Germinal center (tissue), 1 donor: ENCODE data around the gene CSF3R.
A peak's percentile ranks its signal among the peaks of the same experiment; 100 is the strongest.
"Not testable (repeated sequence)": the region's sequence is repeated elsewhere in the genome, so short reads cannot be mapped to it uniquely, and the experiment has no call there.

Source experiments
- DNase-seq: peaks from one replicate; pipeline ENCODE4 v3.0.0; 2012; ENCODE audit warnings: mixed read lengths, low spot score

Gene CSF3R

DNA sequence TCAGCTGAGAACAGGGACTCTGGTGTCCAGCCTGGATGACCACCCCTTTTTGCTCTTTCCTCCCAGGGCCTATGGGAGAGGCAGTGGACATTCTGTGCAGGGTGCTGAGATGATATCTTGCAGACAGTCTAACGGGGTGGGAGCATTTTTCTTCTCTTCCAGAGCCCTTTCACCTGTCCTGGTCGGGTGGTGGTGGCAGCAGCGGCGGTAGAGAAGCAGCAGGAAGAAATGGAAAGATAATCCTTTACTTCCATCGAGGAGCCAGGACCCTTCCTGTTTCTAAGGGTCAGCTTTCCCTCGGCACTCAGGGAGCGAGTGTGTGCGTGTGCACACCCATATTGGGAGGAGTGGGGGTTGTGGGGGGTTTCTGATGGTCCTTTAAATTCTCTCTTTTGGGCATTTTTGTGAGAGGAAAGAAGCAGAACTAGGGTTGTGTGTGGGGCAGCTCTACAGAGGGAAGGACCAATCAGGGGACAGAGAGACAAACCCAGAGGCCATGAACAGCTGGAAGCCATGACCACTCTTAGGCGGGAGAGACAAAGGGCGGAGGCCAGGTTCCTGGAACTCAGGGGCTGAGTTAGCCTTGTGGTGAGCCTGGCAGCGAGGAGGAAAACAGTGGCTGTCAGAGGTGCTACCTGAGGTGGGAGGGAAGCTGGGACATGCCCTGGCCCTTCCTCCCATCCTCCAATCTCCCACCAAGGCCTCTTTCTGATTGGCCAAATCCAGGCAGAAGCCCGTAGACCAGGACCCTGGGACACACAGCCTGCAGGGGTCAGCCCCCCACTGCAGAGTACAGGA is 31.2 kb upstream of the CSF3R start:
- no peak for DNase-seq

DNA sequence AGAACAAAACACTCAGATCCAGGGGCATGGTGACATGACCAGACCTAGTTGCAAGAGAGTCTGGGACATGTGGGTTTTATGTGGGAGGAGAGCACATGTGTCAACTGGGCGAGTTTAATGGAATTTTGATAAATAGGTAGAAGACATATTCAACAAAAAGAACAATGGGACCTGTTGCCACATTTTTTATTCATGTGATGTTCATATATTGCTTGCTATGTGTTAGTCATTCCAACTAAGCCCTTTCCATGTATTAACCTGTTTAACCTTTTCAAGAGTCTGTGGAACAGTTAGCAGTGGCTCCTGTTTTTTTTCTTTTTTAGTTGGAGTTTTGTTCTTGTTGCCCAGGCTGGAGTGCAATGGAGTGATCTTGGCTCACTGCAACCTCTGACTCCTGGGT is 30.1 kb upstream of the CSF3R start:
- DNase-seq = no peak

DNA sequence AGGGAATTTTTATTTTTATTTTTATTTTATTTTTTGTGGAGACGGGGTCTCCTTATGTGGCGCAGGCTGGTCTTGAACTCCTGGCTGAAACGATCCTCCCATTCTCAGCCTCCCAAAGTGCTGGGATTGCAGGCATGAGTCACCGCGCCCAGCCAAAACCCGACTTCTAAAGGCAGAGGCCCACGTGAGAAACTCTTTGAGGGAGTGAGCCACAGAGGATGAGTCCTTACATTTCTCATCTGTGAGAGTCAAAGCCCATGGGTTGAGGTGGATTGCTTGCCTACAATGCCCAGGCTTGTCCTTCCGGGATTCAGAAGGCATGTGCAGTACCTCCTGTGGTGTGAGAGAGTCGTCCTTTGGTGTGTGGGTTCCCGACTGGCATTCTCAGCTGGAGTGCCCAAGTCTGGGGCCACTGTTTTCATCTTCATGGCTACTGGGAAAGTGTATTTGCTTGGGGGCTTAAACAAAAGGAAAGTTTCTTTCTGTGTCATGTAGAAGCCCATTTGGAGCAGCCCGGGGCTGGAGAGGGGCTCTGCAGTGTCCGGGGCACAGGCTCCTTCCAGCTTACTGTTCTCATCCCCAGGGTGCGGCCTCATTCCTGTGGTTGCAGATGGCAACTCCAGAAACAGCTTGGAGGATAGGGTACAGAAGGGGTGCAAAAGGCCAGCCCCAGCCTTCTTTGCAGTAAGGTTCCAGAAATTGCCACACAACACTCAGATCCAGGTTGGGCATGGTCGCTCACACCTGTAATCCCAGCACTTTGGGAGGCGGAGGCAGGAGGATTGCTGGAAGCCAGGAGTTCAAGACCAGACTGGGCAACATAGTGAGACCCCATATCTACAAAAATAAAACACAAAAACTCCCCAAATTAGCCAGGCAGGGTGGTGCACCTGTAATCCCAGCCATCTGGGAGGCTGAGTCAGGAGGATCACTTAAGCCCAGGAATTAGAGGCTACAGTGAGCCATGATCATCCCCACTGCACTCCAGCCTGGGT is 29.4 kb upstream of the CSF3R start:
- no peak for DNase-seq

DNA sequence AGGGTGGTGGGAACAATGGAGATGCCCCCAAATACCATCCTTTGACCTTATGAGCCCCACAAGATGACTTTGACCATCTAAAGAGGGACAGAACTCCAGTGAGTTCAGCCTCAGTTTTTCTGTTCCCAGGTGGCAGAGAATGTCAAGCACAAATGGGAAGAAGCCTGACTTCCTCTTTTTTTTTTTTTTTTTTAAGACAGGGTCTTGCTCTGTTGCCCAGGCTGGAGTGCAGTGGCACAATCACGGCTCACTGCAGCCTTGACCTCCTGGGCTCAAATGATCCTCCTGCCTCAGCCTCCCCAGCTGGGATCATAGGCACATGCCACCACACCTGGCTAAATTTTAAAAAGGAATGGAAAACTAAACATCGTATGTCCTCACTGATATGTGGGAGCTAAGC is 28.5 kb upstream of the CSF3R start:
- DNase-seq = not testable (repeated sequence)

DNA sequence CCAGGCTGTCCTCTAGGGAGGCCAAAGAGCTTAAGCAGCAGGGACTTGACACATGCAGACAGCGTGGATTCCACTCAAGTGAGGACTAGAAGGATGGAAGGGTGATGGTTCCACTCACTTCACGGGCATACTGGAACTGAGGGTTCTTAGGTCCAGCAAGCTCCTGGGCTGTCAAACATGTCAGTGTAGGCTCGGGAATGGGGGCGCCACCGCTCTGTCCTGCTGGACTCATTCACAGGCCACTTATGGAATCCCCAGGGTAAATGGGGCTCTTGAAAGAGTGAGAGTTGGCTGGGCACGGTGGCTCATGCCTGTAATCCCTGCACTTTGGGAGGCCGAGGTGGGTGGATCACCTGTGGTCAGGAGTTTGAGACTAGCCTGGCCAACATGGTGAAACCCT is 27.7 kb upstream of the CSF3R start:
- no peak for DNase-seq

DNA sequence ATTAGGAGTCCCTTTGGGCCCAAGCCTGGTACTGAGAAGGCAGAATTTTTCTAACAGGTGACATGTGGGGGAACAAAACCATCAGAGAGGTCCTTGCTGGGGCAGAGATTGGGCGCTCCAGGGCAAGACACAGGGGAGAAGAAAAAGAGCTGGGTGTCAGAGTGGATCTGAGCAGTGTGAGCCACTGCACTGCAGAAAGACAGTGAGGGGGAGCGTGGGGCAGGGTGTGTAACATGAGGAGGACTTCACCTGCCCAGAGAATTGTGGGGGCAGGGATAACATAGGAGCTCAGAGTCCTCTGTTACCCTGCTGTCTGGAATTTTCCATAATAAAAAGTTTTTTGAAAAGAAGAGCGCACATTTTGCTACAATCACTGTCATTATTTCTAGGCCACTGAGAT is 25.5 kb upstream of the CSF3R start:
- DNase-seq = no peak

DNA sequence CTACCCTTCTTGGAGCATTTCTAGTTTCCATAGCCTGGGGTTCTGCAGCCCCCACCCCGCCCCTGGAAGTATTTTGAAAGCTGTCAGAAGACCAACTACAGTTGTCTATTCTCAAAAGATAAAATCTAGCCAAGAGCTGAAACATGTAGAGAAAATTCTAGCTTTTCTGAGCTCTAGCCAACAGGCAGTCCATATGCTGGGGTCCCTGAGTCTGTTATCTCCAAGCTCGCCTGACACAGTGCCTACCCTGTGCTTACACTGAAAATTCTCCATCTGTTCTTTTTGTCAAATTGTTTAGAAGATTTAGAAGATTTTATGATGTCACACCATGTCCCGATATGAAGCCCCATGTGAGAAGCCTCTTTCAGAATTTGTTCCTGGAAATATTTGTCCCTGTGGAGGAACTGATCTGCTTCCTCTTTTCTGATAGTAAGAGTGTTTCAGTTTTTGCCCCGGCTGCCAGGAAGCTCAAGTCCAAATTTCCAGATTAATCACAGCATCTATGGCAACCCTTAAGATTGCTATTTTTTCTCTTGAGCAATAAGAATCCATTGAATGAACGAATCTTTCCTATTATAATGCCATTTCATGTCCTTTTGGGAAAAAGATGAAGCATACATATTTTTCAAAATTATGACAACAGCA is 23.7 kb upstream of the CSF3R start:
- DNase-seq = no peak

DNA sequence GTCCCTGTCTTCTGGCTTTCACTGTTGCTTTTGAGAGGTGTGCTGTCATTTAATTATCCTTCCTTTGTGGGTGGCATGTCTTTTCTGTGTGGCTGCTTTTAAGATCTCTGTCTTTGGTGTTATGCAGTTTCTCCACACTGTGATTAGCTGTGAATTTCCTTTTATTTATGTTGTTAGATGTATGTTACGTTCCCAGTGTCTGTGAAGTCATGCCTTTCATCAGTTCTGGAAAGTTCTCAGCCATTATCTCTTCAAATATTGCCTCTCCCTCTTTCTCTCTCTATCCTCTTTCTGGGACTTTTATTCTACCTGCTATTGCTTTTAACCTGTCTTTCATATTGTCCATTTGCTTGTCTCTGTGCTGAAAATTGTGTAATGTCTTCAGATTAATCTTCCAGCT is 21.0 kb upstream of the CSF3R start:
- DNase-seq = no peak

DNA sequence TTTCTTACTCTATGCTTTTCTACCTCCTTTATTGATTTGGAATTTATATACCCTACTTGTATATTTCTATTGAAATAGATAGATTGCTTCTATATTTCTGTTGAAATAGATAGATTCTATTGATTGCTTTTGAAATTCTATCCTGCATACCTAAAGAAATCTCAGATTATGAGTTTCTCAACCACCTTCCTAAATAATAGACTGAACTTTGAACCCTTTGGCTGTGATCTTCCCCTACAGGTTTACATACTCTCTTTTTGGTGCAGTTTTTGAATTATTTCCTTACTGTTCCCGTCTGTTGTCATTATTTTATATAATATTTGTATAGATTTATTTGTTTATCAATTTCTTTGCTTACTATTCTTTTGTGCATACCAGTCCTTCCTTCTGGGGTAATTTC is 20.4 kb upstream of the CSF3R start:
- DNase-seq = no peak

DNA sequence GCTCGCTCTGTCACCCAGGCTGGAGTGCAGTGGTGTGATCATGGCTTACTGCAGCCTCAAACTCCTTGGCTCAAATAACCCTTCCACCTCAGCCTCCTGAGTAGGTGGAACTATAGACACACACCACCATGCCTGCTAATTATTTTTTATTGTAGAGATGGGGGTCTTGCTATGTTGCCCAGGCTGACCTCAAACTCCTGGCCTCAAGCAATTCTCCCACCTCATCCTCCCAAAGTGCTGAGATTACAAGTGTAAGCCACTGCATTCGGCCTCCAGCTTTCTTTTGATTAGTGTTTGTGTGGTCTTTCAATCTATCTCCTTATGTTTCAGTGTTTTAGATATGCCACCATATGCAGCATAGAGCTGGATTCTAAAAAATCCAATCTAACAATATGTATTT is 19.9 kb upstream of the CSF3R start:
- no peak for DNase-seq

DNA sequence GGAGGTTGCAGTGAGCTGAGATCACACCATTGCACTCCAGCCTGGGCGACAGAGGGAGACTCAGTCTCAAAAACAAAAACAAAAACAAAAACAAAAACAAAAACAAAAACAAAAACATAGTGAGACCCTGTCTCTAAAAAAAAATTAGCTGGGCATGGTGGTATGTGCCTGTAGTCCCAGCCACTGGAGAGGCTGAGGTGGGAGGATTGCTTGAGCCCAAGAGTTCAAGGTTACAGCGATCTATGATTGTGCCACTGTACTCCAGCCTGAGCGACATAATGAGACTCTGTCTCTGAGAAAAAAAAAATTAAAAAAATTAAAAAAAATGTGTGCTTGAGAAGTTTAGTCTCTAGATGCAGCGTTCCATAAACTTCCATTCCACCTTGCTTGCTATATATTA is 19.2 kb upstream of the CSF3R start:
- DNase-seq = not testable (repeated sequence)

DNA sequence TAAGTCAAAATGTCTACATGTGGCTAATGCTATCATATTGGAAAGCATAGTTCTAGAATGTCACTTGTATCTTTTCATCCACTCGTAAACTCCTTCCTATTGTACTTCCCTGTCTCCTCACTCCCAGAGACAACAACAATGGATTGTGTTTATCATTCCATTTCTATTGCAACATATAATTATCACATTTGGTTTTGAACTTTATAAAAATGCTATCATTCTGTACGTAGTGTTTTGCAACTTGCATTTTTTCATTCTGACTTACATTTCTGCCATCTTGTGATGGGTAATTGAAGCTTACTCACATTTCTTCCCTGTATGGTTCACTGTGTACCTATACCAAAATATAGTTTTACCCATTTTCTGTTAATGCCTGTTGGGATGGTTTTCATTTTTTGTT is 14.5 kb upstream of the CSF3R start:
- no peak for DNase-seq

DNA sequence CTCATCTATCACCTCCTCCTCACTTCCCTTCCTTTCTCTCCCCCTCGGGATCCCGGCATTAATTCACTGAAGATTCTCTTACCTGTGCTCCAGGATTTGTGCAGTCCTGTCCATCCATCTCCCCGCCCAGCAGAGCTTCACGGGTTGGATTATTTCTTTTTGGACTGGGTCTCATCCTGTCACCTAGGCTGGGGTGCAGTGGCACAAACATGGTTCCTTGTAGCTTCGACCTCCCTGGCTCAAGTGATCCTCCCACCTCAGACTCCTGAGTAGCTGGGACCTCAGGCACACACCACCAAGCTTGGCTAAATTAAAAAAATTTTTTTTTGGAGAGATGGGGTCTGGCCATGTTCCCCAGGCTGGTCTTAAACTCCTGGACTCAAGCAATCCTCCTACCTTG is 12.3 kb upstream of the CSF3R start:
- DNase-seq = no peak

DNA sequence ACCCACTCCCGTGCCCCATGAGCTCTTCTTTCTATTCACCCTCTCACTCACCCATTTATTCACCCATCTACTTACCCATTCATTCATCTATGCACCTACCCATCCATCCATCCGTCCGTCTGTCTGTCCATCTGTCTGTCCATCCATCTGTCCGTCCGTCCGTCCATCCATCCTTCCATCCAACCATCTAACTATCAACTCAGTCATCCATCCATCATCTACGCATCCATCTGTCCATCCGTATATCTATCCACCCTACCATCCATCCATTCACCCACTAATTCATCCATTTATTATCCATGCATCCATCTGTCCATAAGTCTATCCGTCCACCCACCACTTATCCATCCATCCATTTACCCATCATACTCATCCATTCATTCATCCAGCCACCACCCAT is 10.8 kb upstream of the CSF3R start:
- DNase-seq = no peak

DNA sequence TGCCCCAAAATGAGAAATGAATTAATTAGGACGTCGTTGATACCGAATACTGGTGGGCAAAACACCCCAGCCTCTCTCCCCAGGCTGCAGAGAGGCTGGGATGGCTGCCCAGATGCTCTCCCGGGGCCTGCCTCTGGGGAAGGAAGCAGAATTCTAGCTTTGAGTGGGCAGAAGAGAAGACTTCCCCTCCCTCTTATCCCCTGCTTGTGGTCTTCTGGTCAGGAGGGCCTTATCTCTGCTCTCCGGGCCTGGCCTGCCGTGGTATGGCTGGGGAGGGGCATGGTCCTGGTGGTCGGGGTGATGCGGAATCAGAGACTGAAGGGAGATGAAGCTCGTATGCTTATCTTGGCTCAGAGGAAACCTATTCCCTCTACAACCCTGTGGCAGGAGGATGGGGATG is 9.8 kb upstream of the CSF3R start:
- DNase-seq = no peak

DNA sequence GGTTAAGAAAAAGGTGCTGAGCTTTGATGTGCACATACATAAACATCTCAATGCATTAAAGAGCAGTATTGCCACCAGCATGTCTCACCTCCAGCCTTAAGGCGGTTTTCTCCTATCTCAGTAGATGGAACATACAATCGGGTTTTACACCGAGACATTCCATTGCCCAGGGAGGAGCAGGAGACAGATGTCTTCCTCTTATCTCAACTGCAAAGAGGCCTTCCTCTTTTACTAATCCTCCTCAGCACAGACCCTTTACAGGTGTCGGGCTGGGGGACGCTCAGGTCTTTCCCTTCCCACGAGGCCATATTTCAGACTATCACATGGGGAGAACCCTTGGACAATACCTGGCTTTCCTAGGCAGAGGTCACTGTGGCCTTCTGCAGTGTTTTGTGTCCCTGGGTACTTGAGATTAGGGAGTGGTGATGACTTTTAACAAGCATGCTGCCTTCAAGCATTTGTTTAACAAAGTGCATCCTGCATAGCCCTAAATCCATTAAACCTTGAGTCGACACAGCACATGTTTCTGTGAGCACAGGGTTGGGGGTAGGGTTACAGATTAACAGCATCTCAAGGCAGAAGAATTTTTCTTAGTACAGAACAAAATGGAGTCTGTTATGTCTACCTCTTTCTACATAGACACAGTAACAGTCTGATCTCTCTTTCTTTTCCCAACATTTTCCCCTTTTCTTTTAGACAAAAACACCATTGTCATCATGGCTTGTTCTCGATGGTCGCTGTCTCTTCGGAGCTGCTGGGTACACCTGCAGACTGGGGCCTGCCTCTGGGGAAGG is 6.7 kb upstream of the CSF3R start:
- DNase-seq = not testable (repeated sequence)

DNA sequence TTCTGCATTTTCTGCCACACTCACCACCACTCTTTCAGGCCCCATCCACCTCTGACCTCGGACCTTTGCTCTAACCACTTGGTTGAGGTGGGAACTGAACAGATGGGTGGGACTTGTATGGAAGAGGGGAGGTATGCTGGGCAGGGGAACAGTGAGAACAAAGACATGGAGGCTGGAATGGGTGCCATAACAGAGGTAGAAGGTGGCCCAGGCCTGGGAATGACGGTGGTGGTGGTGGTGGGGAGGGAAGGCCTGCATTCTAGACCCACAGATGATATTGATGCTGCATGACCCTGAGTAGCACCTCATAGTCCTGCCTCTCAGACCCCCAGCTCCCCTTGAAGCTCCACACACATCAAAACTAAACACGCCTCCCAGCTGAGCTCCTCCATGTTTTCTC is 5.2 kb upstream of the CSF3R start:
- DNase-seq = no peak

DNA sequence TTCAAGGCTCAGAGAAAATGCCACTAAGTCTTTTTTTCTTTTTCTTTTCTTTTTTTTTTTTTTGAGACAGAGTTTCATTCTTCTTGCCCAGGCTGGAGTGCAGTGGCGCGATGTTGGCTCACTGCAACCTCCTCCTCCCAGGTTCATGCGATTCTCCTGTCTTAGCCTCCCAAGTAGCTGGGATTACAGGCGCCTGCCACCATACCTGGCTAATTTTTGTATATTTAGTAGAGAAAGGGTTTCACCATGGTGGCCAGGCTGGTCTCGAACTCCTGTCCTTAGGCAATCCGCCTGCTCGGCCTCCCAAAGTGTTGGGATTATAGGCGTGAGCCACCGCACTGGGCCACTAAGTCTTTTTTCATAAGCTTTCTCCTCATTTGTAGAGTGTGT is 4.6 kb upstream of the CSF3R start:
- not testable (repeated sequence) for DNase-seq

DNA sequence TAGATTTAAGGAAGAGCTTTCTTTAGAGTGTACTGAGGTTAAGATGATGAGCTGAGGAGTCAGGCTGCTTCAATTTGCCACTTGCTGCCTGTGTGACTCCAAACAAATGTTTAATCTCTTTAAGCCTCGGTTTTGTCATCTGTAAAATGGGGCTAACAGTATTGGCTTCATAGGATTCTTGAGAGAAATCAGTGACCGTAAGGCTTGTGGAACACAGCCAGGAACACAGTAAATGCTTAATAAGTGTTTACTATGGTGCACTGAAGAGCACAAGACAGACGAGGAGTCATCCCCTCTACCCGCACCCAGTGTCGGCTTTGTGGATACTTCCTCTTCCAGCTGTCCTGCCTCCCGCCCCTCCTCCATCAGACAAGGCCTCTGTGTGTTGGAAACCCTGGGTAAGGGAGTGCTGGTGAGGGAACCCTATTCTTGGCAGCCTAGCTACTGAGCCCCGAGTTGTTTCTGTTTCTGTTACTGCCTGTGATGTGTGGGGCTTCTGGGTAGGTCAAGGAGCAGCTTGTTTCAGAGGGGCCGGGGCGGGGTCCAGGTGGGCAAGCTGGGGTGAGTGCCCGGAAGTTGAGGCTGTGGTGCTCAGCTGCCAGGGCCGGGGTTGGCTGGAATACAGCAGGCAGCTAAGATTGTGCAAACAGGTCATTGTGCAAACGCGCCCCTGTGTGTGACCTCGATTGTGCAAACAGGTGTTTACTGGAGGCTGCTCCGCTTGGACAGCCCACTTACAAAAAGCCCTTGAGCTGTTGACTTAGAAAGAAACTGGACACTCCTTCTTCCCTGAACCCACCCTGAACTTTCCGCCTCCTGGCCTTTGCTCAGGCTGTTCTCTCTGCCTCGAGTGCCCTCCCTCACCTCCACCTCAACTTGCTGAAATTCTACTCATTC is 4.0 kb upstream of the CSF3R start:
- DNase-seq = peak; percentile 68

DNA sequence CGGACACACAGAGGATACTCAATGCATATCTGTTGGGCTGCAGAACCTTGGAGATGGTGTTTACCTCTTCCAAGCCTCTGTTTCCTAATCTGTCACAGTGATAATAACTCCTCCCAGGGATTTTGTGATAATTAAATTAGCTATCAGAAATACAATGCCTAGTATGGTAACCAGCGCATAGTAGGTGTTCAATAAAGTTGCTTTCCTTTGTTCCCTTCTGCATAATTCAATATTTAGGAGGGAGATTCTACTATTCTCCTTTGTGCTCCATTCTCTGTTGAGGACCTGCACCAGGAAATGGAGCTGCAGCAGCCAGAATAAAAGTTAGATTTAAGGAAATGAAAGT is 3.4 kb upstream of the CSF3R start:
- DNase-seq = no peak

DNA sequence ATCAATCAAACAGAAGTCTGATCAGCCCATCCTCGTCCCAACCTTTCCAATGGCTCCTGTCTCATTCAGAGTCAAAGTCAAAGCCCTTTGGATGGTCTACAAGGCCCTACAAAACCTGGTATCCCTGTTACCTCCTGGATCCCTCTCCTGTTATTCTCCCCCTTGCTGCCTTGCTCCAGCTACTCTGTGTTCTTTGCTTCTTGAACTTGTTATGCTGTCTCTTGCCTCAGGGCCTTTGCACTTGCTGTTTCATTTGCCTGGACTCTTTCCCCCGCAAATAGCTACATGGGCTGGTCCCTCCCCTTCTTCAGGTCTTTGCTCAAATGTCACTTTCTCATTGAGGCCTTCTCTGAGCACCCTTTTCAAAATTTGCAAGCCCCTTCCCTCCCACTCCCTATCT is 1.4 kb upstream of the CSF3R start:
- no peak for DNase-seq
